ENCODE measurements around the gene PPP1R1A.

Gene PPP1R1A

DNA sequence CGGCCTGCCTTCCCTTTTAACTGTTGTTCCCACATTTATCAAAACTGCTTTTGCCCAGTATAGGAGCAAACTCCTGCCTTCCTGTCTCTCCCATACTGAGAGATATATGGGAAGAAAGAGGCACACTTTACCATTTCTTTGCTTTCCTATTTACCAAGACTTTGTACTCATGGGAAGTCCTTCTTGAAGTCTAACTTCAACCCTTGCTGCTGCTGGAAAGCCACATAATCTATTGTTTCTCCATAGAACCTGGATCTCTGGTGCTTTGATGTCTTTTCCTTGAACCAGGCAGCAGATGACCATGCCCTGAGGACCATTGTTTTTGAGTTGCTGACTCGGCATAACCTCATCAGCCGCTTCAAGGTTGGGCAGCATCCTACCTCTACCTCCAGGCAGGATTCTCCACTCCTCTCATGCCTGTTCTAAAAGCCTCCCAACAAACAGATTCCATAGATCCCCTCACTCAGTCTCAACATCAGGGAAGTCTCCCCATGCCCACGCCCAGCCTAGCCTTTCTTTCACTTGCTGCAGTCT lies 18.4 kb downstream of the PPP1R1A start:
- no peak for DNase-seq

DNA sequence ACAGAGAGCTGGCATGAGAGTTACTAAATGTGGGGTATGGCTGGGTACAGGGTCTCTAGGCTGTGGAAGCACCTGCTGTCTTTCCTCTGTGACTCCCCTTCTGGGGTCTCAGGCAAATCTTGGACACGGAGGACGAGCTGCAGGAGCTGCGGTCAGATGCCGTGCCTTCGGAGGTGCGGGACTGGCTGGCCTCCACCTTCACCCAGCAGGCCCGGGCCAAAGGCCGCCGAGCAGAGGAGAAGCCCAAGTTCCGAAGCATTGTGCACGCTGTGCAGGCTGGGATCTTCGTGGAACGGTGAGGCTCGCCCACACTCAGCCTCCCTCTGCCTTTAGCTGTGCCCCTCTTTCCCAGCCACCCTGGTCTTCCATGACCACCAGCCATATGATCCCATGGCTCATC lies 19.4 kb downstream of the PPP1R1A start:
- DNase-seq: no peak

DNA sequence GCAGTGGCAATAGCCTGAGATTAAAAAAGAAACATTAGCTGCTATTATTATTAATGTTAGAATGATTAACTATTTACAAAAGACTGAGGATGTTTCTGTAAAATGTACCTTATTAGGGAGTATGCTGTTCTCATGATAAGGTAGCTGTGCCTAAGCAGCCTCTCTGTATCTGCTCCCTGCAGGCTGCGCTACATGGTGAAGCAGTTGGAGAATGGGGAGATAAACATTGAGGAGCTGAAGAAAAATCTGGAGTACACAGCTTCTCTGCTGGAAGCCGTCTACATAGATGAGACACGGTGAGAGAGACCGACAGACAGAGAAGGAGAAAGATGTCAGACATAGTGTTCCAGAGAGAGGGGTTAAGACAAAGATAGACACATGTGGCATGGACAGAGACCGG lies 21.7 kb downstream of the PPP1R1A start:
- no peak for DNase-seq

GRCh38 chr12:54565986-54566544 lies 22.4 kb downstream of the PPP1R1A start:
- DNase-seq: no peak

DNA sequence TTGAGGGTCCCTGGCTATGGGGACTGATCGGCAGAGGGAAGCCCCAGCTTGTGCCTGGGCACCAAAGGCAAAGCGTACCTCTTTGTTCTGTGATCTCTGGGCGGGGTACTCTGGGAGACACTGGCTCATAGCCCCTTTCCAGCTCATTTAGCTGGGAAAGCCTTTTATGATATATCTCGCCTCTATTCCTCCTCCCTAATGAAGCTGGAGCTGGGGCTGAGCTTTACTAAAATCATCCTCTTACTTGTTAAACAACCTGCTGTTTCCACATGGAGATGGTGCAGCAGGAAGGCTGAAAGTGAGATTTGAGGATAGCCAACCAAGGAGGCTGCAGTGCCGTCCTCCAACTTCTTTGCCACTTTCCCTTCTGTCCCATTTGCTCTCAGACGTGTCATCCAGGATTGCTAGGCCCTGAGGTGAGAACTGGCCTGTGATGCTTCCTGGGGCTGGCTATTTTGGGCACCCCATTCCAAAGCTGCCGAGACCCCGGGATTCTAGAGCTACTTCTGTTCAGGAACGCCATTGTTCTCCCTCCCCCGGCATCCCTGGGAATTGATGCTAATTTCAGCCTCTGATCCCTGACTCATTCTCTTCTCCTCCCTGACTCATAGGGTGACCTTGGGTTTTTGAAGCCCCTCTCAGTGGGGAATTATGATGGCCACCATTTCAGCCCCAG lies 23.0 kb downstream of the PPP1R1A start:
- no peak for DNase-seq

- no peak for DNase-seq
These were observed 23.7 kb downstream of the PPP1R1A start for GRCh38 chr12:54564768-54565167.

DNA sequence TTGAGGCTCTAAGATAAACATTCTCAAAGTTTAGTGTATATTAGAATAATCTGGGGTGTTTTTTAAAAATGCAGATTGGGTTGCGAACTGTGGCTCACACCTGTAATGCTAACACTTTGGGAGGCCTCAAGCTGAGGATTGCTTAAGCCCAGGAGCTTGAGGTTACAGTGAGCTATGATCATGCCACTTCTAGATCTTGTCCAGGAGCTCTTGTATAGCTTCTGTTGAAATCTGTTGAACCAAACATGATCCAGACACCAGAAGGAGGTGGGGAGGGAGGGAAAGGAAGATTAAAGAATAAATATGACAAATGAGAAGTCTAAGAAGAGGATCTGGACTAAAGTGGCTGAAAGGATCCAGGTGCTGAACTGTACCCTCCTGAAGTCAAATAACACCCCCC lies 24.7 kb downstream of the PPP1R1A start:
- DNase-seq: no peak

DNA sequence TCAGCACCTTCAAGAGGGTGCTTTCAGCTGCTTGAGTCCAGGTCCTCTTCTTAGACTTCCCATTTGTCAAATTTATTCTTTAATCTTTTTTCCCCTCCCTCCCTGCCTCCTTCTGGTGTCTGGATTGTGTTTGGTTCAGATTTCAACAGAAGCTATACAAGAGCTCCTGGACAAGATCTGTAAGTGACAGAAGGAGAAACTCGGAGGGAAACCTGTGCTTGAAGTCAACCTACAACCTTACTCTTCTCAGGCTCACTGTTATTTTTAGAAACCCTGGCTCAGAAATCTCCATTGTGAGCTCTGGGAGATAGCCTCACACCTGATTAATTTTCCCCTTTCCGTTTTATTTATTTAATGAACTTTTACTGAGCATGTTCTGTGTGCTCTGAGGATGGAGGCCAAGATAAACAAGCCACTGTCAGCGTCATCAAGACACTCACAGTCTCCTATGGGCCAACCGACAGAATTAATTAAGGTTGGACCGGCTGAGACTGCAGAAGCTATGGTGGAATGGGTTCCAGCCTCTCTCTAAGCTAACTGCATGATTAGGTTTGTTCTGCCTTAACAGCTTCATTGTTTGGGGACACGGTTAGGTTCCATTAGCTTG lies 25.6 kb downstream of the PPP1R1A start:
- DNase-seq: no peak

DNA sequence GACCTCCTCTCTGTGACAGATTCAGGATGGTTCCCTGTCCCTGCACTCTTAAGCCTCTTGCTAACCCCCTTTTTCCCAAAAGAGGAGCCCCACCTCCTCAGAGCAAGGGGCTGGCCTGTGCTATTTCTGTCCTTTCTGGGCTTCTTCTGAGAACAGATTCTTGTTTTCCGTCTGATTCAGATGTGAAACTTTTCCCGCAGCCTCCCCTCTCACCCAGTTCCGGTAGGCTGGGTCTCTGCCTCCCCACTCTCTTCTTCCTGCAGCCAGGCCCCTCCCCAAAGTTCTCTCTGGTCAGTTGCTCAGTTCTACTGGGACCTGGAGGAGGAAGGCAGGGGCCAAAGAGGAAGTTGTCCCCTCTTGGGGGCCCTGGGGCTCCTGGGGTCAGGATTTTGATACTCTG lies 27.3 kb downstream of the PPP1R1A start:
- no peak for DNase-seq

DNA sequence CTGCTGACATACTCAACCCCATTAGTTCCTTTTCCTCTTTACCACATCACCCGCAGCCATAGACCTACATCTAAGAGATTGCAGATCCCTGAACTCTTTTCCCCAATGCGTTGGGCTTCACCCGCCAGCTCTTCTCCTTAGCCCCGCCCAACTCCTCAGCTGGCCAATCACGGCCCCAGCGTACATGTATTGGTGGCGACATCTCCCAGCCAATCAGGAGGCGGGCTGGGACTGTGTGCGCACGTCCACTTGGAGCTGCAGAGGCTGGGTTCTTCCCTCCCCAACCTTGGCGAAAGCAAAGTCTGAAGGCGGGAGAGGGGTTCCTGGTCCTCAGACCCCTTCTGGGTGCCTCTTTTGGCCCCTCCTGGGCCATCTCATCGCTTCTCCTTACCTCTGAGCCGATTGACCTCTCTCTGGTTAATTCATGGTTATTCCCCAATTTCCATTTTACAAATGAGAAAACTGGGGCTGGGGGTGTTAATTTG lies 28.0 kb downstream of the PPP1R1A start:
- peak; percentile 1 to 57 for DNase-seq

DNA sequence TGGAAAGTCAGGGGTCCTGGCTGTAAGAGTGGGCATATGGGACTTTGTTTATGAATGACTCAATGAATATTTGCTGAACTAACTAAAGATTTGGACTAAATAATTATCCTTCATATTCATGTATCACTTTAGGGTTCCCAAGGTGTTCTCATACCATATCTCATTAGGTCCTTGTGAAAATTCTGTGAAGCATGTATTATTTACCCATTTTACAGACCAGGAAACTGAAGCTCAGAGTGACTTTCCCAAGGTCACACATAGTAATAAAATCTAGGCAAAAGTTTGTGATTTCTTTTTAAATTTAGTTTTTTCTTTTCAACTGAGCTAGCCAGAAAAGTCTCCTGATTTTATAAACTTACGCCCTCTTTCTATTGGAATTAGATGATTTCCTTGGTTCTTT lies 29.7 kb downstream of the PPP1R1A start:
- DNase-seq: no peak

GRCh38 chr12:54558311-54558710 lies 30.1 kb downstream of the PPP1R1A start:
- DNase-seq: no peak

- no peak for DNase-seq
These were observed 32.7 kb downstream of the PPP1R1A start for GRCh38 chr12:54555670-54556257.

DNA sequence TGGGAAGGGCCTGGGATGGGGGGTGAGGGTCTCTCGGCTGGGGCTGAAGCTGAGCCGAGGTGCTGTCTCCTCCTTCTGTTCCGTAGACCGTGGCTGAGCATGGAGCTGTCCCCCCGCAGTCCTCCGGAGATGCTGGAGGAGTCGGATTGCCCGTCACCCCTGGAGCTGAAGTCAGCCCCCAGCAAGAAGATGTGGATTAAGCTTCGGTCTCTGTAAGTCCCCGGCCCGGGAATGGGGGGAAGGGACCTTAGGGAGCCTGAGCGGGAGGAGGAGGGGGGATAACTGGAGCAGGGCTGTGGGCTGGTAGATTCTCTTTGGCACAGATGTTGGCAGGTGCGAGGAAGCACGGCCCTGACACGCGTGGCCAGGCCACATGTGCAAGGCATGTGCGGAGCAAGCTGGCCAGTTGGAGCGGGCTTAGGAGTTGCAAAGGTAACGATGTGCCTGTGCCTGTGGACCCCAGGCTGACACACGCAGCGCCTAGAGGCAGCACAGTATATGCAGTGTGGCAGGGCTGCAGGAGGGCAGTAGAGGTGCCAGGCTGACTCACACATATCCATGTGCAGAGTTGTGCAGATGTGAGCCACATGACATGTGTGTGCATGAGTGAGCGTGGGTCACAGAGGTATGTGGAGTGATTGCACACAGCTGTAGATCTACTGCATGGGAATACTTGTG lies 38.5 kb downstream of the PPP1R1A start:
- DNase-seq: no peak

- no peak for DNase-seq
These were observed 41.9 kb downstream of the PPP1R1A start for GRCh38 chr12:54546511-54546910.

DNA sequence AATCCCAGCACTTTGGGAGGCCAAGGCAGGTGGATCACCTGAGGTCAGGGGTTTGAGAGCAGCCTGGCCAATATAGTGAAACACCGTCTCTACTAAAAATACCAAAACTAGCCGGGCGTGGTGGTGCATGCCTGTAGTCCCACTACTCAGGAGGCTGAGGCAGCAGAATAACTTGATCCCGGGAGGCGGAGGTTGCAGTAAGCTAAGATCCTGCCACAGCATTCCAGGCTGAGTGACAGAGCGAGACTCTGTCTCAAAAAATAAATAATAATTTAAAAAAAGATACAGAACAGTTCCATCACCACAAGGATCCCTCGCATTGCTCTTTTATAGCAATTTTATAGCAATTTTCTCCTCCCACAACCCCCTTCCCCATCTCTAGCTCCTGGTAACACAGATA lies 43.7 kb downstream of the PPP1R1A start:
- DNase-seq: no peak

DNA sequence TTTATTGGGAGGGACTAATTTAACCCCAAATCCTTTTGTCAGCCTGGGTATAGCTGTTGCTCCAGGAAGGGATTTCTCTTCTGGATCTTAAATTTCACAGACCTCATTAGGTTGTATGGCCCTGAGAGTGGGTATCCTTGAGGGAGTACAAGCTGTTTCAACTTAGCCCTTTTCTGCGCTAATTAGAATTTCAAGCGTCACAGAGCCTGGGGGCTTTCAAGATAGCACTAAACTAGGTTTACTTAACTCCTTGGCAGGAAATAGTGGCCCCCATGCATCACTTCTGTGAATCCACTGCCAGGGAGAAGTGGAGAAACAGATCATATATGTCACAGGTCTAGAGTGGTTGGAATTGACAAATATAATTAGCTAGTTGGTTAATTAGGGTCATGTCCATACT lies 44.9 kb downstream of the PPP1R1A start:
- DNase-seq: no peak

DNA sequence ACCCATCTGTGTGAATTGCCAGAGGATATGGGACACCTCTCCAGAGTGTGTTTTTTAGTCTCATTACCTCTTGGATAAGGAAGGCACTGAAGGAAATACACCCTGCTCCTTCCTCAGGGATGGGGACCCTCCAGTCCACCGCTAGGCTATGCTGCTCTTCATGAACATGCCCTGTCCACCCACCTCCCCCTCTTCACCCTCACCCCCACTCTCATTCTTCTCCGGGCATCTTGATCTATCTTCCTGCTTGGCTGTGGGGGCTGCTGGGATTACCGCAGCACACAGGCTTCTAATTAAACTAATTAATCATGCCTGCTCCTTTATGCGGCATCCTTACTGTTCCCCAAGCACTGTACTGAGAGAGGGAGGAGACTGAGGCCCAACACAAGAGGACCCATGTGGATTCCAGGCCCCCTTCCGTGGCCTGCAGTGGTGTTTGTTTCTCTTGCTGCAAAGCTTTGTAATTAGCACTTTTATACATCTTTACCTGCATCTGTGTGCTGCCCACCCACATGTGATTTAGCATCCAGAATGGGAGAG lies 46.6 kb downstream of the PPP1R1A start:
- DNase-seq: no peak

DNA sequence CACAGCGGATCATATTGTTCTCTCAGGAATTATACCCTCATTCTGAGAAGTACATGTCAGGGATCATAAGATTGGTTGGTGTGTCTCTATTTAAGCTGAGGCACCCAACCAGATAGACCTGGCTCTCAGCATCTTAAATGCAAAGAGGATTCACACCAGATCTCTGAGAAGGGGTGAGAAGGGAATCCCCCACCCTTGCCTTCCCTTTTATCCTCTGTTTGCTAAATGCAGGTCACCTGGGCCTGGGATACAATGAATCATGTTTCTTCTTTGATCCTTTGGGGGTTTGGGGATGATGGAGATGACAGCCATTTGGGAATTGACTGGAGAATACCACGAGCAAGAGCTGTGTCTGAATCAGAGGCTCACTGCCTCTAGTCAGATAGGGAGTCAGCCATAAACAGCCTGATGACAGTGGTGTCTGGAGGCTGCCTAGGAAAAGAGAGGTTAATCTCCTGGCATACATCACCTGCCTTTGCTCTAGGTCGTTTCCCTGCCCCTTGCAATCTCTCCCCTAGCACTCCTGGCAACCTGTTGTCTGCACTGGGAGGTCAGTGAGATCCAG lies 50.2 kb downstream of the PPP1R1A start:
- DNase-seq: no peak

GRCh38 chr12:54535474-54535873 lies 53.0 kb downstream of the PPP1R1A start:
- no peak for DNase-seq

DNA sequence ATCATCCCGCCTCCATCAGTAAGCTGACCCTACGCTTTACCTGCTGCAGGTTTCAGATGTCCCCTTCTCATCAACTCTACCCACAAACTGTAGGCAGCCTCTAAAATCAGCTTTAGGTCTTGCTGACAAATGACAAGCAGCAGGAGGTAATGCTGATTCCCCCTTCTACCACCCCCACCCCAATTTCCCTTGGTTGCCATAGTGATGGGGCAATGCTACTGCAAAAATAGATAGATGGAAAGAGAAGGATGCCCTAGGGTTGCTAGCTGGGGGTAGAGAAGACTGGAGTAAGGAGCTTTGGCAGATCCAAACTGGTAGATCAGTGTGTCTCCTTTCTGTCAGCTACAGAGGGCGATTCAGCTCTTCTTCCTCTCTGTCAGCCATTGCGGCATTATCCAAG lies 58.9 kb downstream of the PPP1R1A start:
- no peak for DNase-seq
